ENCODE measurements around the gene PAQR4.
A peak's percentile ranks its signal among the peaks of the same experiment; 100 is the strongest.

The PAQR4 gene

DNA sequence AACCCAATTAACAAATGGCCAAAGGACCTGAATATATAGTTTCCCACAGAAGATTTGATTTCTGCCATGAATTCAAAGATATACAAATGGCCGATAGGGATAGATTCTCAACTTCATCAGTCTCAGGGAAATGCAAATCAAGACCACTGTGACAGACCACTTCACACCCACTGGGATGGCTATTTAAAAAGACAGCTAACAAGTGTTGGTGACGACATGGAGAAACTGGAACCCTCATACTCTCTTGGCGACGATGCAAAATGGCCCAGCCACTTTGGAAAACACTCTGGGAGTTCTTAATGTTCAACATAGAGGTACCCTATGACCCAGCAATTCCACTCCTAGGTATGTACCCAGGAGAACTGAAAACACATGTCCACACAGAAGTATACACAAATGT, 22.5 kb upstream of the PAQR4 start:
- DNase-seq, result no peak

DNA sequence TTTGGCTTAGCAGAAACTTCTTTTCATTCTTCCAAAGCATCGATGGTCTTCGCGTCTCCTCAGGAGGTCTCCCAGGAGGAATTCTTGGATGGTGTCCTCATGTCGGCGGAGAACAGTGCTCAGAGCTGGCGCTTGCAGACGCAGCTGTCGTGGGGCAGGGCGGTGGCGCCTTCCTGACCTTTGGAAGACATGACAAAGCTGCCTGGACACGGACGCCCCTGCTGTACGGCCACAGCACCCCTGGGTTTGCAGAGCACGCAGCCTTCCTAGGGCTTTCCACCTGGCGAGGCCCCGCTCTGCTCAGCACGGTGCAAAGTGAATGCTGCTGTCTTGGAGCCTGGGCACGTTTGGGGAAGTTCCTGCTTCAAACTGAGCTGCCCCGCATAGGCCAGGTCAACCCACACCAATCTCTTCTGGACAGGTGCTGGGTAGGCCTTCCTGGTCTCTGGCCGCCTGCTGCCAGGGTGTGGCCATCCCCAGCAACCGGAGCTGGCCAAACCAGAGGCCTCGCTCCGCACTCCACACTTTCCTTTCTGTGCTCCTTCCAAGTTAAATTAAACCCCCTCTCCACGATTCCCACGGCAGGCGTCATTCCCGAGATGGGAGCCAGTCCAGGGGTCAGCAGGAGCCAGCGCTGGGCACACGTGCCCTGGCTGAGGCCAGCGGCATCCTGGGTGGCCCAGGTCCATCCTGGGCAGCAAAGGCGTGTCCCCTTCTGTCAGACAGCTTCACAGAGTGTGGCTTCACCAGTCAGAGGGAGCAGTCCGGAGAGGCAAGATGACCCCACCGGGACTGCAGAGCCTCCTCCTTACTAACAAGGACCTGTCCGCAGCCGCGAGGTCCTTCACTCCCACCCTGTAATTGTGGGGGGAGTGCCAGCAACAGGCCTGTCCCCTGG, 20.1 kb upstream of the PAQR4 start:
- no peak for DNase-seq

DNA sequence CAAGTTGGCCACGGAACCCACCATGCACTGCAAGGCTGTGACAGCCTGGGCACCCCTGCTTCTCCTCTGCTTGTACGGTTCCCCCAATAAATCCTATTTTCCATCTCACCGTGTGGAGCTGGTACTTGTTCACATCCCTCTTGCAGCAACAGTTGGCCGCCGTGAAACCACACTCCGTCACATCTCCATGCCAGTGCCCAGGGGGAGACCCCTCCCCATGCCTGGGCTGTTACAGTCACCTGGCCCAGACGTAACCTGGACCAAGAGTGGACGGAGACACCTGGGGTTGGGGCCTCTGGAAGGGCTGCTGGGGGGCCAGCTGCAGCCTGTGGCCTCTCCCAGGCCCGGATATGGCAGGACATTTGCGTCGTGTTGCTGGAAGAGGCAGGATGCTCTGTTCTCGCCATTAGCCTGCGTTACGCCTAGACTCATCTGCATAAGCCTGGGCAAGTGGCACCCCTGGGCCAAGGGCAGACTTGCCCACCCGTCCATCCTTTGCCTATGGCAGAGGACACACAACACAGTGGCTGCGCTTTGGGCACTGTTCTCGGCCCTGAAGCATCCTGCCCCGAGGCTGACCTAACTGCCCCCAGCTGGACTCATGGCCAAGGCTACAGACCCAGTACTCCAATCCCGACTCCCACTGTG, 19.3 kb upstream of the PAQR4 start:
- no peak for DNase-seq

DNA sequence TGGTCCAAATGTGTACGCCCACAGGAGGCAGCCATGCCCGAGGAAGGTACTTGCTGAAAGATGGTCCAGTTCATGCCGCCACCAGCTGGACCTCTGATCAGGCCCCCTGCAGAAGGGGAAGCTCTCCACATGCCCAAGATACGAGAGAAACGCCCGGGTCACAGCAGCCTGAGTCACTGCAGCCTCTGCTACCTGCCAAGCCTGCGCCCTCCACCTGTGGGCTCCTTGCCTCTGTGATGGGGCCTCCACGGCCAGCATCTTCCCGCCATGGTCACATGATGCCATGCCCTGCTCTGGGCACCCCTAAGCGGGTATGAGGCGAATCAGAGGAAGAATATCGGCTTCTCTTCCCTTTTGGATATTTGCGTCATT, 18.8 kb upstream of the PAQR4 start:
- no peak for DNase-seq

DNA sequence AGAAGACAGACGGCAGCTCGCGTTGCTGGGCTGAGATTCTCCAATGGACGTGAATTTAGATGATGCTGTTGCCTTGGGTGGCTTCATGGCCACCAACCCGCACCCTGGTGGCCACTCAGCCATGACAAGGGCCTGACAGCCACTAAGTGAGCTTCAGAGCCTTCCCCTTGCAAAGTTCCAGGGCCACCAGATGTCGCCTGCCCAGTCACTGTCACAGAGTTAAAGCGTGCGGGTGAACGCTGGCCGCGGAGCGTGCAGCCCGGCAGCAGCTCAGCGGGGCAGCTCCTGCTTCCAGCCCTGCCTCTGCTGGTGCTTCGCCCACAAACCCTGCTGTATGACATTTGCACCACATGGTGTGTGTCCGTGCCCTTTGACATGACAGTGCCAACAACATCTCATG, 18.4 kb upstream of the PAQR4 start:
- DNase-seq, result no peak

DNA sequence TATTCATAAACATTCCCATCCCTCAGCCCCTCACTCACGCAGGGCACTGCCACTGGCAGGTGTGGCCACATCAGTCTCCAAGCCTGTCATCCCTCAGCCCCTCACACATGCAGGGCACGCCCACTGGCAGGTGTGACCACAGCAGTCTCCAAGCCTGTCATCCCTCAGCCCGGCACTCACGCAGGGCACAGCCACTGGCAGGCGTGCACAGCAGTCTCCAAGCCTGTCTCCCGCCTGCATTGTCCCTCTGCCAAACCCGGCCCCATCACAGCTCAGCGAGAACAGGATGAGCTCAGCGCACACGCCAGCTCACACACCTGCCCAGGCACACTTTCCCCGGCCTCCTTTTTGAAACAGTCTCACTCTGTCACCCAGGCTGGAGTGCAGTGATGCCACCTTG, 16.5 kb upstream of the PAQR4 start:
- peak; percentile 53 for DNase-seq

DNA sequence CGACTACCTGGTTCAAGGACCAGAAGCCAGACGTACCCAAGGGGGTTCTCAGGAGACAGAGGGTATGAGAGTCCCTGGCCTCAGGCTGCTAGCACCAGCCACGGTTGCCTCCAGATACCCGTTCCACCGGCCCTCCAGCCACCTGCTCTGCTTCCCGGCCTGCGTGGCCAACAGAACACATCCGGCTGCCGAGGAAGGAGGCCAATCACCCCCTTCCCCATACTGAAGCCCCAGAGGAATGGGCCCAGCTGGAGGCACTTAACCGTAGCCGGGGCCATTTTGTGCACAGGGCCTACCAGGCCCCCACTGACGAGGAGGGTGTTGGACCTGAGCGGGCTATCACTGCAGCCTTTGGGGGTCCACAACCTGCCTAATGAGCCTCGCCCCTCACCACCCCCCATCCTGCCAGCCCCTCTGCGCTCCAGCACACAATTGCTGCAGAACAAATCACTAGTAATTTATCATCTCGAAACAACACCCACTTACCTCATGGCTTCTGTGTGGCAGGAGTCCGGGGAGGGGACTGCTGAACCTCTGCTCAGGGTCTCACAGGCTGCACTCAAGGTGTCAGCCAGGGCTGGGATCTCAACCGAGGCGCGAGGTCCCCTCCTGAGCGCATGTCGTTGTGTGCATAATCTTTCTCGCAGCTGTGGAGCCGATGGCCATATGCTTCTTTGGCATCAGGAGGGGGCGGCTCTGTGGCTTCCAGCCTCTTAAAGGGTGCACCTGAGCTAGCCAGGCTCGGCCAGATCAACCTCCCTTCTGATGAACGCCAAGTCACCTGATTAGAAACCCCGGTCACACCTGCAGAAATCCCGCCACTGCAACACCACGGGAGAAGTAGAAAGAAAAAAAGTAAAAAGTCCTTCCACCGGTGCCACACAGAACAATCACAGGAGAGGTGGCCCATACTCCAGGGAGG, 15.2 kb upstream of the PAQR4 start:
- DNase-seq, result no peak

DNA sequence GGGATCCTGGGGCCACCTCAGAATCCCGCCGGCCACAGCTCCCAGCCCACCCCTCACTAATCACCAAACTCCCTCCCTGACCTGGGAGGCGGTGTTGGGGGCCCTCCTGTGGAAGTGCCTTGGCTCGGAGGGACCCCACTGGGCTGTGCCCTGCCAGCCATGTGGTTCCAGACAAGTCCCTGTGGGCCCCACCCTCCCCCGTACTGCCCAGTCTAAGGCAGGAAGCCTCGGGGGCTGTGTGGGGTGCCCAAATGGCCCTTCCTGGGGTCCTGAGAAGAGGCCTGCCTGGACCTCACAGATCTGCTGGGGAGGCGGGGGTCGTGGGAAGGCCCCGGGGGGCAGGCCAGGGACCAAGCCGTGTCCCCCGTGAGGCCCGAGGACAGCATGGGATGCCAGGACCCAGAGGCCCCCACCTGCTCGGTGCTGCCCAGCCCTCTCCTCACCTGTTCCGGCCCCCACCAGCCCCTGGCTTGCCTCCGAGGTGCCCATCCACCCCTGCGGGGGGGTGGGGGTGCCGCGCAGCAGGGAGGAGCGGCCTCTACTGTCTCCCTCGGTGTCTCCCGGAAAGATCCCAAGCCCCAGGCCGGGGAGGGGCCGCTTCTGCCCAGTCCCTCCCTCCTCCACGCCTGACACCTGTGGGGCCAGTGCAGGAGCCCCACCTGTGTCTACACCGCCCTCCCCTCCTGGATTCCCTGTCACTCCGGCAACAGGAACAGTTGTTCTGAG, 14.3 kb upstream of the PAQR4 start:
- DNase-seq, result no peak

DNA sequence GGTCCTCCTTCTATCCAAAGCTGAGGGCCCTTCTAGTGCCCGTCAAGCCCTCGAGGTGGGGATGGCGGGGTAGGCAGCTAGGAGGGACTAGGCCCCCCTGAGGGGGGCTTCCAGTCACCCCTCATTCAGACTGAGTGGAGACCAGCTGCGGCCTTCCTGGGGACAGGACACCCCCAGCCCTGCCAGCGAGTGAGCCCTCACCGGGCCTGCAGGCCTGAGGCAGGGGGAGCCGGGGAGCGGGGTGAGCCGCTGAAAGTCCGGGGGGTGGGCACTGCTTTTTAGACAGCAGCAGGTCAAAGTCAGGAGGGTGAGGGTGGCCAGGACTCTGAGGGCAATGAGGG, 13.7 kb upstream of the PAQR4 start:
- no peak for DNase-seq

DNA sequence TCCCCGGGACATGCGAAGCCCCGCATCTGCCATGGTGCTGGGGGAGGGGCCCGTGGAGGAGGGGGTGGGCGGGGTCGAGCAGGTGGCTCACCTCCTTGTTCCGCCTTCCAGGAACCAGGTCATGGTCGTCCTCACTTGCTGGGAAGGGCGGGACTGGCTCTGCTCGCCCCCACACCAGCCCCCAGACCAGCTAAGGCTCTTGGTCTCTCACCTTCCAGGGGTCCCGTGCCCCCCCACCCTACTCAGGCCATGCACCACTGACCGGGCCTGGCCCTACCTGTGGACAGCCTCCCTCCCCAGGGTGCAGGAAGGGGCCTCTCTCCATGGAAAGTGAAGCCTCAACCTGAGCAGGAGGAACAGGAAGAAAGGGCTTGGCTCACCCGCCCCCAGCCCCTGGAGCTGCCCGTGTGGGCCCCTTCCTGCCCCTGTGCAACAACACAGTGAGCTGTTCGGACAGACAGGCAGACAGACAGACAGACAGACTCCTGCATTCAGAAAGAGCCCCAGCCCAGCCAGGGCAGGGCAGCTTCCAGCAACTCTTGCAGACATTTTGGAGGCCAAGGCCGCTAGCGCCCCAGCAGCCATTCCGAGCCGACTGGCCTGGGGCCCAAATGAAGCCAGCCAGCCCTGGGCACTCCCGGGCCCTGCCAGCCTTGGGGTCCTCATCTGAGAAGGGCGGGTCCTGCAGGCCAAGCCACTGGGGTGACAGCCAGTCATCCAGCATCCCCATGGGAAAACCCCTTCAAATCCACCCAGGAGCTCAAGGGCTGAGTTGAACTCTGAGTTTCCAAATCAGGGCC, 13.2 kb upstream of the PAQR4 start:
- no peak for DNase-seq

DNA sequence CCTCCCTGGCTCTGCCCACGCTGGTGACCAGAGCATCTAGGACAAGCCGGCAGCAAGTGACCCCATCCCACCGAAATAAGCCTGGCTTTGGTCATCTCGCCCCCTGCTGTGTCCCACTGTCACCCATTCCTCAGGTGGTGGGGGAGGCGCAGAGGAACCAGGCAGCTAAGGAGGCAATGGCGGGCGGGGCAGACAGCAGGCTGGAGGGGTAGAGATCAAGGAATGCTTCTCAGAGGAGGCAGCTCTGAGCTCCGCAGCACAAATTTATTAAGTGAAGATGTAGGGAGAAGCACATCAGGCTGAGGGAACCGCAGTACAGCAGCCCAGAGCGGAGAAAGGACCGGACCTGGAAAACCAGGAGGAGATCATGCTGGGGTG, 12.6 kb upstream of the PAQR4 start:
- no peak for DNase-seq

DNA sequence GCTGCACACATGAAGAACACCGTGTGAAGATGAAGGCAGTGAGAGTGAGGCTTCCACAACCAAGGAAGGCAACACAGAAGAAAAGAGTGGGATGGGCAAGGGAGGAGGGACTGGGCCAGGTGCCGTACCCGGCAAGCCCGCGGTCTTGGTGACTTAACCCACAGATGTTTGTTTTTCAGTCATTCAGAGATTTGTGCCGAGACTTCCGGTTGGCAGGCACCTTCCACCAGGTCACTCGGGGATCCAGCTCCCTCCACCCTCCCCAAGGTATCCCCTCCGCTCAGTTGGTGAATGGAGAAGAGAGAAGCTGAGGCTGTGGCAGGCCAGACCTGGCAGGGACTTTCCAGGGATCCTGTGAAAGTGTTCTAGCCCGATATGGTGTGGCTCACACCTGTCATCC, 9.9 kb upstream of the PAQR4 start:
- no peak for DNase-seq

DNA sequence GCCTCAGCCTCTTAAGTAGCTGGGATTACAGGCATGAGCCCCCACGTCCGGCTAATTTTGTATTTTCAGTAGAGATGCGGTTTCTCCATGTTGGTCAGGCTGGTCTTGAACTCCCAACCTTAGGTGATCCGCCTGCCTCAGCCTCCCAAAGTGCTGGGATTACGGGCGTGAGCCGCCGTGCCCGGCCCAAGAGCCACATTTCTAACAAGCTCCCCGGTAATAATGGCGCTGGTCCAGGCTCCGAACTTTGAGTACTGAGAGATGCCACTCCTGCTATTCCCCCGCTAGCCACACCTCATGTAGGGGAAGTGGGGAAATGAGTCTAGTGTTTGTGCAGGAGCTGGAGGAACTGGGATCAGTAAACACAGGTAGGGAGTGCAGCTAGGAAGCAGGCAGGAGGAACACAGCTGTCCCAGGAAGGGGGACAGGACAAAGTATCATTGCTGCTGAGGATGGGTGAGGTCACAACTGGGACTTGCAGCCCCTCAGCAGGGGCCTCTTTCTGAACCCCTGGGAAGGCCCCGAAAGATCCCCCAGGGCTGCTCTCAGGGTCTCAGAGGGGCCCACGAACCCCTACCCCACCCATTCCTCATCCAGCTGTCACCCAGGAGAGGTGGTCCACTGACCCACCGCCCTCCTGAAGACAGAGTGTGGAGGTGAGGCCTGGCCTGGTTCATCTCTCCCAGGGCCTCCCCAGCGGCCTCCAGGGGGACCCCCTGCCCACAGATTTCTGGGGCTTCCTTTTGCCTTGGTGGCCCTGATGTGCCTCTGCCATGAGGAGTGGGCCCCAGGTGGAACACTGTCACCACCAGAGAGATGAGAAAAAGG, 8.8 kb upstream of the PAQR4 start:
- no peak for DNase-seq

DNA sequence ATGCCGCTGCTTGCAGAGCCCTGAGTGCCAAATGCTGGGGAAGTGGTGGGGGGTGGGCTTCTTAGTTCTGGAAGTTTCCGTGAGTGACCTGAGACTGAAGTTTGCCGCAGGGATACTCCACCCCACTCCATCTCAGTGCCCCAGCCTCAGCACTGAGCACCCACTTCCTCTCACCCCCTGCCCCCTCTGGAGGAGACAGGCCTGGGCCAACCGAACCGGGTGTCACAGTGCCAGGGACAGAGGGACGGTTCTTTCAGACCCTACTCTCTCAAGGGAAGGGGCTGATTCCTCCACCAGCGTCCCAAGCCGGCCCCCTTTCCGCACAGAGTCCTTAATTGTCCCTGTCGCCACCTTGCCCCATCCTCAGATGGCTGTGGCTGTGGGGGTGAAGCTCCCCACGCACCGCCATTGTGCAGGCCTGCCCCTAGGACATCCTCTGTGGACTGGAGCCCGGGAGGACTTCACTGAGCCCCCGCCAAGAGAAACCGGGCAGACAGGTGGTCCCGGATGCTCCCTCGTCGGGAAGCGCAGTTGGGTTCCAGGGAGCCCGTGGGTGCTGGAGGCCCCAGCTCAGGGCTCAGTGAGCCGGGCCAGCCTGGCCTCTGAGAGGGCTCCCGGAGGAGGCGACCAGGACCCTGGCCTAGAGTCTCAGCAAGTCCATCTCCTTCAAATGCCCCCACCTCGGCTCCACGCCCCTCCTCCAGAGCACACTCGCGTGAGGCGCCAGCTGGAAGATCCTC, 6.6 kb upstream of the PAQR4 start:
- DNase-seq, result no peak

DNA sequence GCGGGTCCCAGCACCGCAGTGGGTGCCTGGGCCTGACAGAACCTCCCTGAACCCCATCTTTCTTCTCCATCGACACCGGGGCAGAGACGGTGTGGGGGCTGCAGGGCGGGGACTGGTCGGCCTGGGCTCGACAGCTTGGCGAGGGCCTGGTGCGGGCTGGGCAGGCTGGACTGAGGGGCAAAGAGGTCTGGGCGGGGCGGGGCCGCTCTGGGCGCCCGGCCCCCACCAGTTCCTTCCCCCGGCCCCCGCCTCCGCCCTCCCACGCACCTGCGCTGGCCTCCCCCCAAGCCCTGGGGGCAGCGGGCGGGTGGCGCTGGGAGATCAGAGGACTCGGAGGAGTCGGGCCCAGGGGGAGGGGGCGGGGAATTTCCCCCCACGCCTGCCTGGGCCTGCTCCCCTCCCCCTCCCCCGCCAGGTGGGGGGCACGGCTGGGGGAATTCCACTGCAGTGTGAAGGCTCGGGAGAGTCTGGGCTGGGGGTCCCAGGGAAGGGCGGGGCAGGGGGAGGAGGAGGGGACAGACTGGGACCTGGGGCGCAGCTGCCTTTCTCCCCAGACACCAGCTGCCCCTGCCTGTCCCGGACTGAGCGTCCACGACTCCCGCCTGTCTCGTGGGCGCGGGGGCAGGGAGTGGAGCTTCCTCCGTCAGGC, 6.0 kb upstream of the PAQR4 start:
- DNase-seq, result no peak

DNA sequence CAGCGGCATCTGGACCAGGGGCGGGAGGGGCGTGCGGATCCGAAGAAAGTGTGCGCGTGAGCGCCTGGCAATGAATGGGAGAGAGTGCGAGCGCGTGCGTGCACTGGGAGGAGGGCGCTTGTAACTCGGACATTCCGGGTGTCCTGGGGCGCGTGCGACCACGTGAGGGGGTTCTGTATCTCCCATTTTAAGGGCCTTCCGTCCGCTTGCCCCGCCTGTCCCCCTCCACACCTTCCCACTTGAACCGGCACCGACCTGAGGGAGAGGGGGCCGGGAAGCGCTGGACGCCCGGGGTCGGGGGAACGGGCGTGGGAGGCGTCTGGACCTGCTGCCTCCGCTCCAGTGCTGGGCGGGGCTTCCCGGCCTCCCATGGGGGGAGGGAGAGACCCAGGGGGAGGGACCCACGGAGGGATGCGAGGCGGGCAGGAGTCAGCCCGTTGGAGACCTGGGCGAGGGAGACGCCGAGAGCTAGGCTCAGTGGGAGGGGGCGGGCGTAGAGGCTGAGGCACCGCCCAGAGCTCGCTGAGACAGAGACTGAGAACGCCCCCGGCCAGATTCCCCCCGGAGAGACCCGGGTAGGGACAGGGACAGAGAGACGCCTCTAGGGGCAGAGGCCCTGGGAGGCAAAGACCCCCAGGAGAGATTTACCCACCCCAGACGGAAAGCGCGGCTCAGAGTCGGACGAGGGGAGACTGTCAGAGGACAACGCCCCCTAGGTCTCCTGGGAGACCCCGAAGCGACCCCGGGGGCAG, 5.2 kb upstream of the PAQR4 start, which contains the start of gene KREMEN2:
KREMEN2 (plus strand) TSS at position 553 of the 752 bp plus-strand sequence. CDS start 246 bp downstream, outside the sequence.
- peak; percentile 21 for DNase-seq

DNA sequence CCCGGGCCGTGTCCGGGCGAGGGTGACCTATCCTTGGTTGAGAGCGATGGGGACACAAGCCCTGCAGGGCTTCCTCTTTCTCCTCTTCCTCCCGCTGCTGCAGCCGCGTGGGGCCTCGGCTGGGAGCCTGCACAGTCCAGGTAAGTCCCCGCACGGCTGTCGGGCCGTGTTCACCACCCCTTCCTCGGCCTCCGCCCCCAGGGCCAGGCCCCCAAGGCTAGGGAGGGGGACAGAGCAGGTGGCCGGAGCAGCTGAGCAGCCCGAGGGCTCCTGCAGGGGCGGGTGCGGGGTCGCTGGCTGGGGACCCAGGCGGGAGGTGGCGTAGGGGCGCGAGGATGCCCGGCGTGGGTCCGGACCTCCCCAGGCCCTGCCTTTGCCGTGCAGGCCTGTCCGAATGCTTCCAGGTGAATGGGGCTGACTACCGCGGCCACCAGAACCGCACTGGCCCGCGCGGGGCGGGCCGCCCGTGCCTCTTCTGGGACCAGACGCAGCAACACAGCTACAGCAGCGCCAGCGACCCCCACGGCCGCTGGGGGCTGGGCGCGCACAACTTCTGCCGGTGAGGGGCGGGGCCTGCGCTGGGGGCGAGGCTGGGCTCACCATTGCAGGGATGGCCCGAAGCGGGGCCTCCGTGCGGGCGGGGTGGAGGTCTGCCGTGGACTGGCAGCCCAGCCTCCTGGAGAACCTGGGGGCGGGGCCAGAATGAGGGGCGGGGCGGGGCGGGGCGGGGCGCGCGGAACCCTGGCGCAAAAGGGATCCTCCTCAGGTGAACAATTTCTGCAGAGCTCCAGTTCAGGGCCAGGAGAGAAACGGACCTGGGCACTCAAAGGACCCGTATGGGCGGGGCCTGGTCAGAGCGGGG, 4.4 kb upstream of the PAQR4 start:
- DNase-seq, result peak; percentile 35
